NB4 (cell line): ENCODE measurements around the gene TAF12.

ENCODE experiments used
- CTCF ChIP-seq: IDR thresholded peaks from one replicate; pipeline ENCODE4 v1.5.1; 2012; ENCODE audit warnings: low read depth, low read length
- MYC ChIP-seq: IDR thresholded peaks from 2 replicates; pipeline ENCODE4 v1.6.1; 2011; ENCODE audit warnings: low read depth, low read length
- POLR2A ChIP-seq: IDR thresholded peaks from 2 replicates; pipeline ENCODE4 v1.6.1; 2011; ENCODE audit warnings: mild to moderate bottlenecking; ENCODE audit not compliant: insufficient read length; ENCODE audit errors: extremely low read depth

GRCh38 chr1:28648474-28649198 lies 5.8 kb upstream of the TAF12 start, which contains the start of gene RNU11:
- no peak for TF ChIP-seq CTCF
- peak; percentile 78 for TF ChIP-seq MYC
- peak; percentile 100 for TF ChIP-seq POLR2A
